HG03103 (cell line): ENCODE data around the gene CYSRT1.

ENCODE experiments used
- ATAC-seq: cut with Tn5 transposase; IDR thresholded peaks from one replicate; pipeline ENCODE4 v1.9.1; 2021; ENCODE audit warnings: low read depth; ENCODE audit not compliant: unreplicated experiment

CYSRT1 gene

GRCh38 chr9:137189297-137190295 lies 35.4 kb upstream of the CYSRT1 start:
- ATAC-seq, result no peak

GRCh38 chr9:137190315-137190856 lies 34.6 kb upstream of the CYSRT1 start:
- ATAC-seq, result no peak

GRCh38 chr9:137191245-137191644 lies 33.7 kb upstream of the CYSRT1 start:
- ATAC-seq, result no peak

- ATAC-seq, result no peak
These were observed 33.1 kb upstream of the CYSRT1 start for GRCh38 chr9:137191691-137192447.

- no peak for ATAC-seq
These were observed 32.6 kb upstream of the CYSRT1 start for GRCh38 chr9:137192448-137192780.

GRCh38 chr9:137192859-137193258 lies 32.1 kb upstream of the CYSRT1 start:
- no peak for ATAC-seq

GRCh38 chr9:137193771-137194170 lies 31.2 kb upstream of the CYSRT1 start:
- no peak for ATAC-seq

GRCh38 chr9:137194388-137194787 lies 30.6 kb upstream of the CYSRT1 start:
- ATAC-seq, result no peak

GRCh38 chr9:137194909-137195308 lies 30.1 kb upstream of the CYSRT1 start:
- no peak for ATAC-seq

- ATAC-seq, result no peak
These were observed 29.3 kb upstream of the CYSRT1 start for GRCh38 chr9:137195525-137196220.

GRCh38 chr9:137198051-137198901 lies 26.7 kb upstream of the CYSRT1 start:
- ATAC-seq, result no peak

- ATAC-seq, result no peak
These were observed 26.1 kb upstream of the CYSRT1 start for GRCh38 chr9:137198902-137199283.

GRCh38 chr9:137199411-137200121 lies 25.4 kb upstream of the CYSRT1 start:
- no peak for ATAC-seq

- peak; percentile 81 for ATAC-seq
These were observed 24.4 kb upstream of the CYSRT1 start, which contains the start of gene TPRN for GRCh38 chr9:137200311-137201204. Gene TPRN (minus strand): TSS chr9:137200741. CDS start chr9:137200711, 30 bp downstream.

- ATAC-seq, result no peak
These were observed 23.6 kb upstream of the CYSRT1 start for GRCh38 chr9:137201205-137201868.

- no peak for ATAC-seq
These were observed 22.0 kb upstream of the CYSRT1 start for GRCh38 chr9:137202966-137203365.

- ATAC-seq, result no peak
These were observed 20.2 kb upstream of the CYSRT1 start for GRCh38 chr9:137204731-137205125.
